Keratinocyte (primary cell): Measurements from ENCODE around the gene FHIT. TPM values are rescaled to one million over a fixed set of nuclear protein-coding genes. Genes with fewer than 3 reads are reported as not detected.
"Not testable (repeated sequence)": the region's sequence is repeated elsewhere in the genome, so short reads cannot be mapped to it uniquely, and the experiment has no call there.

ENCODE experiments used
- DNase-seq: peaks from one replicate; pipeline ENCODE4 v3.0.0-alpha.2; 2011; ENCODE audit warnings: low read depth, missing footprints, low spot score
- FAIRE-seq: peaks from 2 replicates; lab custom pipeline; 2011; peaks lifted over from hg19 to GRCh38; lab: Jason Lieb, UNC
- H2AFZ ChIP-seq: 2 replicates; pipeline ENCODE4 v1.6.0; 2012; ENCODE audit warnings: low read length, control low read depth, inconsistent platforms; ENCODE audit not compliant: control insufficient read depth
- H3K27ac ChIP-seq: 2 replicates; pipeline ENCODE4 v1.5.1; 2011; ENCODE audit warnings: low read length; ENCODE audit not compliant: control insufficient read depth, insufficient read depth
- H3K27me3 ChIP-seq: 3 replicates; pipeline ENCODE4 v1.6.0; 2011; ENCODE audit warnings: low read length; ENCODE audit not compliant: control insufficient read depth, insufficient read depth; ENCODE audit errors: extremely low read depth
- H3K36me3 ChIP-seq, 2 experiments: 2 replicates in 1 of 2; 3 replicates in 1 of 2; pipeline ENCODE4 v1.5.1; 2011; ENCODE audit warnings: low read length in 2 of 2, mild to moderate bottlenecking in 1 of 2; ENCODE audit not compliant: control insufficient read depth in 2 of 2, insufficient read depth in 2 of 2; ENCODE audit errors: extremely low read depth in 1 of 2
- H3K4me1 ChIP-seq: 3 replicates; pipeline ENCODE4 v1.5.1; 2011; ENCODE audit warnings: low read length; ENCODE audit not compliant: control insufficient read depth, insufficient read depth; ENCODE audit errors: extremely low read depth
- H3K4me2 ChIP-seq: 3 replicates; pipeline ENCODE4 v1.6.0; 2011; ENCODE audit warnings: low read depth, low read length; ENCODE audit not compliant: control insufficient read depth, insufficient read depth; ENCODE audit errors: extremely low read depth
- H3K4me3 ChIP-seq, 3 experiments: fragments of 200-600 bp in 1 of 3; sonication (generic) in 1 of 3; 2 replicates in 2 of 3; 3 replicates in 1 of 3; pipeline ENCODE4 v1.5.1; 2011 to 2016; ENCODE audit warnings: low read length in 3 of 3, mild to moderate bottlenecking in 3 of 3, control low read depth in 2 of 3, inconsistent platforms in 1 of 3, low read depth in 1 of 3, mixed read lengths in 1 of 3, mixed run types in 1 of 3, moderate library complexity in 1 of 3; ENCODE audit not compliant: control insufficient read depth in 2 of 3, insufficient read depth in 2 of 3; ENCODE audit errors: extremely low read depth in 1 of 3
- H3K79me2 ChIP-seq: 2 replicates; pipeline ENCODE4 v1.6.0; 2012; ENCODE audit warnings: low read length; ENCODE audit not compliant: control insufficient read depth, insufficient read depth
- H3K9ac ChIP-seq: 3 replicates; pipeline ENCODE4 v1.6.0; 2011; ENCODE audit warnings: low read length; ENCODE audit not compliant: control insufficient read depth, insufficient read depth; ENCODE audit errors: extremely low read depth
- H3K9me1 ChIP-seq: 3 replicates; pipeline ENCODE4 v1.6.0; 2011; ENCODE audit warnings: low read length; ENCODE audit not compliant: control insufficient read depth, insufficient read depth; ENCODE audit errors: extremely low read depth
- H3K9me3 ChIP-seq: 2 replicates; pipeline ENCODE4 v1.5.1; 2012; ENCODE audit warnings: low read depth, low read length; ENCODE audit not compliant: control insufficient read depth
- H4K20me1 ChIP-seq: 3 replicates; pipeline ENCODE4 v1.6.0; 2011; ENCODE audit warnings: low read length; ENCODE audit not compliant: control insufficient read depth, insufficient read depth; ENCODE audit errors: extremely low read depth
- EZH2 ChIP-seq: IDR thresholded peaks from one replicate; pipeline ENCODE4 v1.6.1; 2012; ENCODE audit warnings: inconsistent platforms, mild to moderate bottlenecking, low read length, moderate library complexity
- dilution Hi-C: fragments of 300-500 bp; cut with MboI; formaldehyde crosslinking; loops from one replicate; pipeline ENCODE4 v1.7.0; 2020; ENCODE audit warnings: low sequenced_read_pairs; ENCODE audit not compliant: extremely low pct_ligation_motif_present
- polyA plus RNA-seq, 5 experiments: library from polyadenylated mRNA; depleted of rRNA in 3 of 5; stranded (reverse) in 3 of 5; stranded (forward) in 1 of 5; unstranded in 1 of 5; fragments of >200 nt; gene quantifications; 1 replicate in 1 of 5; 2 replicates in 3 of 5; 3 replicates in 1 of 5; pipeline versions ENCODE4 v1.2.1 to v1.2.3, GENCODE V29; 2011 to 2012; ENCODE audit warnings: missing spikeins in 2 of 5, low read depth in 1 of 5, low replicate concordance in 1 of 5
- TF ChIP-seq, protein P1 (sequence below), 3 experiments: IDR thresholded peaks in 1 of 3; conservative IDR thresholded peaks in 1 of 3; optimal IDR thresholded peaks in 1 of 3; 2 replicates in 2 of 3; 3 replicates in 1 of 3; pipeline versions ENCODE3 to v1.5.1; 2011; ENCODE audit warnings: low read length in 3 of 3, mild to moderate bottlenecking in 3 of 3, moderate library complexity in 2 of 3, control low read depth in 1 of 3, inconsistent platforms in 1 of 3; ENCODE audit not compliant: insufficient read depth in 2 of 3; ENCODE audit errors: extremely low read depth in 1 of 3

The FHIT gene
- polyA plus RNA-seq, 1 donor (not counting 4 experiments of a cell fraction or from before 2014, with no cell fraction given), result 2.2 TPM

DNA sequence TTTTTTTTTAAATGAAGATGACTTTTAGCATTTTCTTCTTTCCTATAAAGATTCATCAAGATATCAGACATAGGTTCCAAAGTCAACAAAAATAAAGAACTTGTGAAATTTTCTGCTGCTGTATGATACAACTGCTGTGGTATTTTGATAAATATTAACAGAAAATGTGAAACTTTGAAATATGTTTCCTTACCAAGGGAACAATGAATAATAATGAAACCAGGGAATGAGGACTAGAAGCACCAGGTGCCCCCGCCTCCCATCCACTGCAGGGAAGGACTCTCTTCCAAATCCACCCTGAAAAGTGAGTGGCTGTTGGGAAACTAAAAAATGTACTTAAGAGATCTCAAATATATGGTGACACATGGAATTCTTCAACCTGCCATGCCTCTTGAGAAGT is 198.4 kb downstream of the FHIT start:
- no peaks in the 10 kb centered on the region for H3K79me2 ChIP-seq
- TF ChIP-seq EZH2, result no peak
- TF ChIP-seq, protein P1, sequence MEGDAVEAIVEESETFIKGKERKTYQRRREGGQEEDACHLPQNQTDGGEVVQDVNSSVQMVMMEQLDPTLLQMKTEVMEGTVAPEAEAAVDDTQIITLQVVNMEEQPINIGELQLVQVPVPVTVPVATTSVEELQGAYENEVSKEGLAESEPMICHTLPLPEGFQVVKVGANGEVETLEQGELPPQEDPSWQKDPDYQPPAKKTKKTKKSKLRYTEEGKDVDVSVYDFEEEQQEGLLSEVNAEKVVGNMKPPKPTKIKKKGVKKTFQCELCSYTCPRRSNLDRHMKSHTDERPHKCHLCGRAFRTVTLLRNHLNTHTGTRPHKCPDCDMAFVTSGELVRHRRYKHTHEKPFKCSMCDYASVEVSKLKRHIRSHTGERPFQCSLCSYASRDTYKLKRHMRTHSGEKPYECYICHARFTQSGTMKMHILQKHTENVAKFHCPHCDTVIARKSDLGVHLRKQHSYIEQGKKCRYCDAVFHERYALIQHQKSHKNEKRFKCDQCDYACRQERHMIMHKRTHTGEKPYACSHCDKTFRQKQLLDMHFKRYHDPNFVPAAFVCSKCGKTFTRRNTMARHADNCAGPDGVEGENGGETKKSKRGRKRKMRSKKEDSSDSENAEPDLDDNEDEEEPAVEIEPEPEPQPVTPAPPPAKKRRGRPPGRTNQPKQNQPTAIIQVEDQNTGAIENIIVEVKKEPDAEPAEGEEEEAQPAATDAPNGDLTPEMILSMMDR (optimal IDR thresholded peaks at IDR 0.05 in 1 of 3, IDR thresholded peaks at IDR 0.05 in 1 of 3, conservative IDR thresholded peaks at IDR 0.05 in 1 of 3; ENCODE audit: extremely low read depth in 1 of 3, insufficient read depth in 2 of 3, low read length in 3 of 3), result no peak
- H3K4me3 ChIP-seq, result no peak overlapping the region
- H3K4me2 ChIP-seq, result no peak overlapping the region
- dilution Hi-C loops, result no loop called here
- H2AFZ ChIP-seq, result no peak overlapping the region
- no peak for DNase-seq
- H3K4me1 ChIP-seq, result no peaks in the 10 kb centered on the region
- H3K27ac ChIP-seq, result no peak overlapping the region
- H3K9me1 ChIP-seq, result no peaks in the 10 kb centered on the region
- H3K36me3 ChIP-seq, result no peaks in the 10 kb centered on the region
- no peaks in the 10 kb centered on the region for H3K27me3 ChIP-seq
- no peak overlapping the region for H3K9ac ChIP-seq
- no peaks in the 10 kb centered on the region for H4K20me1 ChIP-seq
- H3K9me3 ChIP-seq, result no peaks in the 10 kb centered on the region
- FAIRE-seq, result no peak

DNA sequence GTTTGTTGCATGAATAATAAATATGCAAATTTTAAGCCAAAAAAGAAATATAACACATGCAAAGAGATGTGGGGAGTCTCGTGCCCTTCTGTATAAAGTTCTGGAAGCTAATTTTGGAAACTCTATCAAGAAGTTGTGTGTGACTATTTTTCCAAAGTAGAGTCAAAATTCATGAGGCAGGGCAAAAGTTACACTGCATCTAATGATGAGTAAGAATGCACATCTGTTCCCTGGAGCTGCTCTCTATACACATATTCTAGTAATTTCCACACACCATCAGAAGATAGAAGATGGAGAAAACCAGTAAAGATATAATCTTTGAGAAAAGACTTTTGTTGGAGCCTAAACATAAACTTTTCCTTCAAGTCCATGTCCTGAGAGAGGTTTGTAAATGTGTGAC is 199.6 kb downstream of the FHIT start:
- Histone ChIP-seq H4K20me1 (no peaks in the 10 kb centered on the region), H3K27ac (no peak overlapping the region), H2AFZ (no peak overlapping the region), H3K36me3 (no peaks in the 10 kb centered on the region), H3K27me3 (no peaks in the 10 kb centered on the region), H3K9me3 (no peaks in the 10 kb centered on the region), H3K4me3 (no peak overlapping the region), H3K79me2 (no peaks in the 10 kb centered on the region), H3K9ac (no peak overlapping the region), H3K4me2 (no peak overlapping the region), H3K9me1 (no peaks in the 10 kb centered on the region), H3K4me1 (no peaks in the 10 kb centered on the region)
- dilution Hi-C loops, result no loop called here
- no peak for DNase-seq
- FAIRE-seq, result no peak
- TF ChIP-seq, protein P1 (optimal IDR thresholded peaks at IDR 0.05 in 1 of 3, IDR thresholded peaks at IDR 0.05 in 1 of 3, conservative IDR thresholded peaks at IDR 0.05 in 1 of 3; ENCODE audit: extremely low read depth in 1 of 3, insufficient read depth in 2 of 3, low read length in 3 of 3), result no peak
- no peak for TF ChIP-seq EZH2

DNA sequence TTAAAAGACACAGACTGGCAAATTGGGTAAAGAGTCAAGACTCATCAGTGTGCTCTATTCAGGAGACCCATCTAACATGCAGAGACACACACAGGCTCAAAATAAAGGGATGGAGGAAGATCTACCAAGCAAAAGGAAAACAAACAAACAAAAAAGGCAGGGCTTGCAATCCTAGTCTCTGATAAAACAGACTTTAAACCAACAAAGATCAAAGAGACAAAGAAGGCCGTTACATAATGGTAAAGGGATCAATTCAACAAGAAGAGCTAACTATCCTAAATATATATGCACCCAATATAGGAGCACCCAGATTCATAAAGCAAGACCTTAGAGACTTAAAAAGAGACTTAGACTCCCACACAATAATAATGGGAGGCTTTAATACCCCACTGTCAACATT is 206.1 kb downstream of the FHIT start:
- H3K27ac ChIP-seq, dilution Hi-C loops: not testable (repeated sequence)

More for the DNA sequence above, 206.1 kb downstream of the FHIT start:
- not testable (repeated sequence) for H4K20me1 ChIP-seq, FAIRE-seq, H3K4me3 ChIP-seq, H2AFZ ChIP-seq, H3K4me2 ChIP-seq, H3K9me1 ChIP-seq, DNase-seq, H3K4me1 ChIP-seq, H3K79me2 ChIP-seq, H3K9ac ChIP-seq, H3K27me3 ChIP-seq, H3K36me3 ChIP-seq, H3K9me3 ChIP-seq
